ENCODE data around the gene SOCS2.
A peak's percentile ranks its signal among the peaks of the same experiment; 100 is the strongest.

Gene SOCS2

DNA sequence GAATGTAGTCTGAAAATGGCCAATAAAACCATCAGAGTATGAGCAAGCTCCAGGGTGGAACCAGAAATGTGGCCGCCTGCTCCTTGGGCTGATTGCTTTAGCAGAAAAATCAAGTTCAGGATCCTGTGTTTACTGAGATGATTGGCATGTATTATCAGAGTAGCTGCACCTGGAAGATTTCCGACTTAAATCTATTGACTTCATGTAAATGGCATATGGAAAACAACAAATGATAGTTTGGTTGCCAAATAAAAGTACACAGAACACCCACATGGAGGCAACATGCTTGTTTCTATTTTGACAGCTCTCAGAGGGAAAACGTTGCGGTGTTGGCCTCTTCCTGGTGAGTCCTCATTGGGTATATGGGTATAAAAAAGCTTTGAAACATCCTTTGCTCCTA lies 31.3 kb downstream of the SOCS2 start:
- peak overlapping the region; percentile 59 for H3K4me2 ChIP-seq
- H3K9ac ChIP-seq, result peak overlapping the region; percentile 30; the same call in 1 of the 2 replicates
- TF ChIP-seq Cebpa-rat (IDR thresholded peaks at IDR 0.05), result no peak
- H3K4me1 ChIP-seq, result peaks cover 23% of the 10 kb centered on the region
- no peaks in the 10 kb centered on the region for H4K20me1 ChIP-seq
- peaks cover 8% of the 10 kb centered on the region for H3K9me3 ChIP-seq
- no peaks in the 10 kb centered on the region for H3K27me3 ChIP-seq
- H3K27ac ChIP-seq, result 0 out of 2 replicates have a peak overlapping the region, but pooled peaks have one; percentile 37
- no peak overlapping the region for H3K4me3 ChIP-seq
- H3K36me3 ChIP-seq, result no peaks in the 10 kb centered on the region

DNA sequence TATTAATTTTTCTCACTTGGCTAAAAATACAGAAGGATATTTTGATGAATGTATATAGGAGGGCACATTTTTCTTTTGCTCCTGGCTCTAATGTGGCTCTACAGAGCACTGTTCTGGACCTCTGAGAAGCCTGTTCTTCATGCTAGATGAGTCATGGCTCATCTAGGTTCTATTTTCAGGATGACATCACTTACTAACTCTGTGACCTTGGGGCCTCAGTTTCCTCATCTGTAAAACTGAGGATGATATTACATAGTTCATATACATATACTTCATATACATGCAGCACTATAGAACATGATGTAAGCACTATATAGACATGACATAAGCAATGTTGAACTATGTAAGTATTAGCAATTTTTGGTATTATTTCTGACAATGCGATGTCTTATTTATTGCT lies 35.8 kb downstream of the SOCS2 start:
- Histone ChIP-seq H3K36me3 (no peaks in the 10 kb centered on the region), H3K27ac (no peak overlapping the region), H4K20me1 (no peaks in the 10 kb centered on the region), H3K9ac (no peak overlapping the region), H3K4me1 (peaks cover 18% of the 10 kb centered on the region), H3K27me3 (no peaks in the 10 kb centered on the region), H3K4me2 (no peak overlapping the region), H3K4me3 (no peak overlapping the region), H3K9me3 (no peaks in the 10 kb centered on the region)
- TF ChIP-seq Cebpa-rat (IDR thresholded peaks at IDR 0.05), result no peak

DNA sequence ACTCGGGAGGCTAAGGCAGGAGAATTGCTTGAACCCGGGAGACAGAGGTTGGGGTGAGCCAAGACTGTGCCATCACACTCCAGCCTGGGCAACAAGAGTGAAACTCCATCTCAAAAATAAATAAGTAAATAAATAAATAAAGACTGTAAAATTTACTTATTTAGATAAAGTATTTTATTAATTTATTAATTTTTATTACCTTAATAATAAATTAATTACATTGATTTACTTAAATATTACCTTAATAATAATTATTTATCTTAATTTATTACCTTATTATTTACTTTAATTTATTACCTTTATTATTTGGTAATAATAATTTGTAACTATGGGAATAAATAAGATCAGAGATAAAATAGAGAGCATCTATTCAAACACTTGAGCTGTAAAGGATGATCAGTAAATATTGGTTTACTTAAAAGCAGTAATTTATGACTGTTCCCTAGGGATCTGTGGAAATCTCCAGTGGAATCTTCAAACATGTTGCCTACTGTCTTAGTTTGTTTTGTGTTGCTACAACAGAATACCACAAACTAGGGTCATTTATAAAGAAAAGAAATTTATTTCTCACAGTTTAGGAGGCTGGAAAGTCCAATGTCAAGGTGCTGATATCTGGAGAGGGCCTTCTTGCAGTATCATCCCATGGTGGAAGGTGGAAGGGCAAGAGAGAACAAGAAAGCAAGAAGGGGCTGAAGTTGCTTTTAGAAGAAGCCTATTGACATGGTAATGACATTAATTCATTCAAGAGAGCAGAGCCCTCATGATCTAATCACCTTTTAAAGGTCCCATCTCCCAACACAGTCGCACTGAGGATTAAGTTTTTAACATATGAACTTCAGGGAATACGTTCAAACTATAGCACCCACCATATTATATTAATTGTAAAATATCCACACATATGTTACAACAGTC lies 37.1 kb downstream of the SOCS2 start:
- no peak for TF ChIP-seq Cebpa-rat (IDR thresholded peaks at IDR 0.05)
- Histone ChIP-seq H3K36me3 (no peaks in the 10 kb centered on the region), H3K27ac (no peak overlapping the region), H4K20me1 (no peaks in the 10 kb centered on the region), H3K4me3 (no peak overlapping the region), H3K4me2 (no peak overlapping the region), H3K4me1 (peaks cover 6% of the 10 kb centered on the region; the same call in 1 of the 2 replicates), H3K27me3 (no peaks in the 10 kb centered on the region), H3K9ac (no peak overlapping the region), H3K9me3 (no peaks in the 10 kb centered on the region)

DNA sequence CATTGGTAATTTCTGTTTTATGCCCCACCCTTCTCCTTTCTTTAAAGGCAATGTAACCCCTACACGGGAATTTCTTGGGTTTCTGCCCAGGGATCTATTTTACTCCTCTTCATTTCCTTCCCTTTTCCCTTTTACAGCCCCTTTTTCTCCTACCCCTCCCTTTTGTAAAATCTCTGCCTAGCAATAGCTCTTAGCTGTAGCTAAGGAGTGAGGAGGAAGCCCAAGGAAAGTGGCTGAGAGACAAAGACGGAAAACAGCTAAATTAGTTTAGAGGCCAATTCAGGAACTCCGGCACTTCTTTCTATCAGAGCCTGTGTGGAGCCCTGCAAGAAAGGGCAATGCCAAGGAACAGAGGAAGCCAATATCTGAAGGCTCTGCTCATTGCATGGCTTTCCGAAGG lies 40.3 kb downstream of the SOCS2 start:
- Histone ChIP-seq H3K4me3 (no peak overlapping the region), H3K27ac (no peak overlapping the region), H3K4me1 (no peaks in the 10 kb centered on the region), H3K9me3 (peaks cover 5% of the 10 kb centered on the region), H4K20me1 (no peaks in the 10 kb centered on the region), H3K4me2 (no peak overlapping the region), H3K36me3 (no peaks in the 10 kb centered on the region), H3K27me3 (no peaks in the 10 kb centered on the region), H3K9ac (no peak overlapping the region)
- TF ChIP-seq Cebpa-rat (IDR thresholded peaks at IDR 0.05), result no peak

DNA sequence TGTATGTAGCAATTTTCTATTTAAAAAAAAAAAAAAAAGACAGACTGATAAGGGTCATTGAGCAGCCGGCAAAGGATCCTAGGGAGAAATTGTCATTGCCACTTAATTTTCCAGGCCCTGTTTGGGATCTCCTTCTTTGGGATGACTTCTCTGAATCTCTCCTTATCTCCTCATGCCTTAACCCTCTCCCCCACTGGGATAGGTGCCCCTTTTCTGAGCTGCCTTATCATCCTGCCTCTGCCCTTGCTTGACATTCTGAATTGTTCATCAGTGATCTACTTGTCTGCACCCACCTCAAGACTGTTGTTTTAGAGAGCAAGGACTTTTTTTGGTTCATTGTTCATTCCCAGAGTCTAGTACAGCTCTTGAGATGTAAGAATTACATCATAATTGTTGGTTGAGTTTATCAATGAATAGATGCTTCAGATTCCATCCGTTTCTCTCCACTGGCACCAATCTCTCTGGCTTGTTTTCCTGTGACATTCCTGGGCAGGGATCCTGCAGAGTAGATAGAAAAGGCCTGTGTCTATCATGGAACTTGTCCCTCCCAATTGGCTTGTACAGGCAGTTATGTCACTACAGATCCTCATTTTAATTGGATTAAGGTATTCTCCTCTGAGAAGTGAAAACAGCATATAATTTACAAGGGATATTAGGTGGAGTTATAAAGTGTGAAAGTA lies 42.6 kb downstream of the SOCS2 start:
- TF ChIP-seq Cebpa-rat (IDR thresholded peaks at IDR 0.05), result no peak
- H3K4me3 ChIP-seq, result no peak overlapping the region
- no peaks in the 10 kb centered on the region for H3K4me1 ChIP-seq
- no peak overlapping the region for H3K27ac ChIP-seq
- no peak overlapping the region for H3K4me2 ChIP-seq
- H3K9me3 ChIP-seq, result peaks cover 8% of the 10 kb centered on the region
- no peaks in the 10 kb centered on the region for H3K27me3 ChIP-seq
- H3K9ac ChIP-seq, result no peak overlapping the region
- H3K36me3 ChIP-seq, result no peaks in the 10 kb centered on the region
- no peaks in the 10 kb centered on the region for H4K20me1 ChIP-seq

- no peak for TF ChIP-seq Cebpa-rat (IDR thresholded peaks at IDR 0.05)
- Histone ChIP-seq H3K4me1 (no peaks in the 10 kb centered on the region), H3K4me2 (no peak overlapping the region), H3K9me3 (peaks cover 8% of the 10 kb centered on the region), H3K27me3 (no peaks in the 10 kb centered on the region), H4K20me1 (no peaks in the 10 kb centered on the region), H3K27ac (no peak overlapping the region), H3K4me3 (no peak overlapping the region), H3K9ac (no peak overlapping the region), H3K36me3 (no peaks in the 10 kb centered on the region)
Measured at GRCh38 chr12:93616584-93617101, 44.2 kb downstream of the SOCS2 start.

DNA sequence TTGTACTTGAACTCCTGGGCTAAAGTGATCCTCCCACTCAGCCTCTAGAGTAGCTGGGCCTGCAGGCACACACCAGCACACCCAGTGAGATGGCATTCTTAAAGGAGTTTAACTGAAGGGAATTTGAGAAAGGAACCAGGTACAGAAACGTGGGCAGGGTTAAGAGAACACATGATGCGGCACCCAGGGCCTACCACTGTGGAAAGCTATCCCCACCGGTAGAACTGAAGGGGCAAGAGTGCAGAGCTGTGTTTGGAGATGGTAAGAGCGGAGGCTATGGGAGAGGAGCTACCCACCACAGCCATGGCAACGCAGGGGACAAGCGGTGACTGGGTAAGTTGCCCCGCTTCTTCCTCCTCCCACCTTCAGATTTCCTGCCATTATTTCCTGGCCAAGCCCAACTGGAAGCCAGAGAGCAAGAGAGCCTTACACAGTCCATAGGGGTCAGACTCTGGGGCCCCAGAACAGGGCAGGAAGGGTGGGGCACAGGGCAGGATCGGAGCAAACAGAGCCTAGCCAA lies 46.5 kb downstream of the SOCS2 start:
- Histone ChIP-seq H3K4me3 (no peak overlapping the region), H4K20me1 (no peaks in the 10 kb centered on the region), H3K4me2 (no peak overlapping the region), H3K27me3 (no peaks in the 10 kb centered on the region), H3K9ac (no peak overlapping the region), H3K27ac (no peak overlapping the region), H3K4me1 (no peaks in the 10 kb centered on the region), H3K9me3 (peaks cover 28% of the 10 kb centered on the region), H3K36me3 (no peaks in the 10 kb centered on the region)
- no peak for TF ChIP-seq Cebpa-rat (IDR thresholded peaks at IDR 0.05)

GRCh38 chr12:93621986-93622385 lies 49.5 kb downstream of the SOCS2 start:
- H3K4me3 ChIP-seq, result no peak overlapping the region
- no peak for TF ChIP-seq Cebpa-rat (IDR thresholded peaks at IDR 0.05)
- no peak overlapping the region for H3K4me2 ChIP-seq
- no peaks in the 10 kb centered on the region for H3K36me3 ChIP-seq
- no peaks in the 10 kb centered on the region for H3K4me1 ChIP-seq
- H3K27me3 ChIP-seq, result no peaks in the 10 kb centered on the region
- H3K27ac ChIP-seq, result no peak overlapping the region
- H3K9me3 ChIP-seq, result peaks cover 27% of the 10 kb centered on the region
- H4K20me1 ChIP-seq, result no peaks in the 10 kb centered on the region
- H3K9ac ChIP-seq, result no peak overlapping the region

- no peak overlapping the region for H3K4me2 ChIP-seq
- no peaks in the 10 kb centered on the region for H3K36me3 ChIP-seq
- H4K20me1 ChIP-seq, result no peaks in the 10 kb centered on the region
- TF ChIP-seq Cebpa-rat (IDR thresholded peaks at IDR 0.05), result no peak
- no peaks in the 10 kb centered on the region for H3K27me3 ChIP-seq
- H3K9me3 ChIP-seq, result peaks cover 27% of the 10 kb centered on the region
- H3K9ac ChIP-seq, result no peak overlapping the region
- H3K4me3 ChIP-seq, result no peak overlapping the region
- H3K27ac ChIP-seq, result no peak overlapping the region
- H3K4me1 ChIP-seq, result no peaks in the 10 kb centered on the region
Measured at GRCh38 chr12:93622485-93622884, 50.0 kb downstream of the SOCS2 start.

All from BLaER1 (cell line).